HepG2 (cell line): ENCODE results near the gene RGL1.

Source experiments
- E2F5 ChIP-seq: sonication (generic); formaldehyde crosslinking; conservative IDR thresholded peaks from 2 replicates; pipeline ENCODE4 v1.4.0; 2020; ENCODE audit warnings: missing genetic modification reagents
- HMG20B ChIP-seq: conservative IDR thresholded peaks from 2 replicates; pipeline ENCODE4 v1.6.1; 2016; ENCODE audit warnings: missing genetic modification reagents, missing compliant biosample characterization
- NCOA1 ChIP-seq: sonication (generic); formaldehyde crosslinking; IDR thresholded peaks from 2 replicates; pipeline ENCODE4 v1.9.0; 2021; ENCODE audit warnings: missing genetic modification reagents
- PAWR ChIP-seq: sonication (generic); formaldehyde crosslinking; IDR thresholded peaks from 2 replicates; pipeline ENCODE4 v1.4.0; 2020; ENCODE audit warnings: missing genetic modification reagents, mild to moderate bottlenecking, borderline replicate concordance
- PAX8 ChIP-seq: sonication (generic); formaldehyde crosslinking; IDR thresholded peaks from 2 replicates; pipeline ENCODE4 v1.8.0; 2022; ENCODE audit warnings: mild to moderate bottlenecking, missing genetic modification reagents, borderline replicate concordance
- SNAI1 ChIP-seq: sonication (generic); formaldehyde crosslinking; IDR thresholded peaks from 2 replicates; pipeline ENCODE4 v1.5.0; 2020; ENCODE audit warnings: mild to moderate bottlenecking, missing genetic modification reagents, borderline replicate concordance
- ZFP36L1 ChIP-seq: sonication (generic); formaldehyde crosslinking; IDR thresholded peaks from 2 replicates; pipeline ENCODE4 v1.8.0; 2022; ENCODE audit warnings: mild to moderate bottlenecking, missing genetic modification reagents, moderate library complexity

- no peak for TF ChIP-seq PAWR
- no peak for TF ChIP-seq E2F5 (CRISPR knock-in tag)
- no peak for TF ChIP-seq HMG20B (CRISPR knock-in tag)
- no peak for TF ChIP-seq NCOA1
- TF ChIP-seq SNAI1 (CRISPR knock-in tag), result no peak
- TF ChIP-seq ZFP36L1 (CRISPR knock-in tag), result no peak
- TF ChIP-seq PAX8 (CRISPR knock-in tag), result no peak
Measured at GRCh38 chr1:183936009-183936408, 131.1 kb downstream of the RGL1 start.
